A673 (cell line): ENCODE results near the gene TADA2A.

Experiments used
- EZH2 ChIP-seq: fragments of 200-600 bp; sonication (generic); IDR thresholded peaks from 2 replicates; pipeline ENCODE4 v1.6.1; 2017; ENCODE audit warnings: borderline replicate concordance, low read depth, mild to moderate bottlenecking, mixed read lengths, antibody characterized with exemption, low read length; ENCODE audit not compliant: poor library complexity, severe bottlenecking
- TF ChIP-seq, protein P1 (sequence below): fragments of 300-800, 200-600 bp; sonication (generic); conservative IDR thresholded peaks from 2 replicates; pipeline ENCODE4 v1.5.1; 2017; ENCODE audit warnings: low read depth, mild to moderate bottlenecking, antibody characterized with exemption, low read length, moderate library complexity, mixed read lengths

- TF ChIP-seq, protein P1, sequence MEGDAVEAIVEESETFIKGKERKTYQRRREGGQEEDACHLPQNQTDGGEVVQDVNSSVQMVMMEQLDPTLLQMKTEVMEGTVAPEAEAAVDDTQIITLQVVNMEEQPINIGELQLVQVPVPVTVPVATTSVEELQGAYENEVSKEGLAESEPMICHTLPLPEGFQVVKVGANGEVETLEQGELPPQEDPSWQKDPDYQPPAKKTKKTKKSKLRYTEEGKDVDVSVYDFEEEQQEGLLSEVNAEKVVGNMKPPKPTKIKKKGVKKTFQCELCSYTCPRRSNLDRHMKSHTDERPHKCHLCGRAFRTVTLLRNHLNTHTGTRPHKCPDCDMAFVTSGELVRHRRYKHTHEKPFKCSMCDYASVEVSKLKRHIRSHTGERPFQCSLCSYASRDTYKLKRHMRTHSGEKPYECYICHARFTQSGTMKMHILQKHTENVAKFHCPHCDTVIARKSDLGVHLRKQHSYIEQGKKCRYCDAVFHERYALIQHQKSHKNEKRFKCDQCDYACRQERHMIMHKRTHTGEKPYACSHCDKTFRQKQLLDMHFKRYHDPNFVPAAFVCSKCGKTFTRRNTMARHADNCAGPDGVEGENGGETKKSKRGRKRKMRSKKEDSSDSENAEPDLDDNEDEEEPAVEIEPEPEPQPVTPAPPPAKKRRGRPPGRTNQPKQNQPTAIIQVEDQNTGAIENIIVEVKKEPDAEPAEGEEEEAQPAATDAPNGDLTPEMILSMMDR: no peak
- TF ChIP-seq EZH2: no peak
Measured at GRCh38 chr17:37476431-37477120, 69.9 kb downstream of the TADA2A start.
